A549 (cell line): ENCODE results near the gene LCNL1. TPM values are rescaled to one million over a fixed set of nuclear protein-coding genes. Genes with fewer than 3 reads are reported as not detected.

Source experiments
- ATAC-seq, 2 experiments: fragments of 200-7000 bp in 1 of 2; fragments of >200 bp in 1 of 2; cut with Nextera tagmentation in 1 of 2; cut with Tn5 transposase in 1 of 2; 3 replicates each; pipeline versions ENCODE4 v1.8.0 to v1.9.1; 2018 to 2020; ENCODE audit warnings: mild to moderate bottlenecking in 1 of 2, moderate library complexity in 1 of 2
- CTCF ChIA-PET: fragments of 300-600 bp; sonication (Branson Sonifier 250); formaldehyde crosslinking; extraction: SDS; loops from one replicate; lab custom pipeline; 2021; ENCODE audit warnings: antibody characterized with exemption, inconsistent platforms; lab: Yijun Ruan, JAX
- POLR2A ChIA-PET: fragments of 350-600 bp; formaldehyde crosslinking; extraction: SDS; loops from one replicate; lab custom pipeline; 2021; ENCODE audit warnings: antibody characterized with exemption, inconsistent platforms; lab: Yijun Ruan, JAX
- DNase-seq, 2 experiments: peaks; one replicate each; pipeline versions ENCODE4 v3.0.0 to v3.0.0-alpha.2; 2011 to 2016; ENCODE audit warnings: low read depth in 1 of 2, low spot score in 1 of 2
- FAIRE-seq: peaks from 2 replicates; lab custom pipeline; 2011; peaks lifted over from hg19 to GRCh38; lab: Jason Lieb, UNC
- H3K27ac ChIP-seq, 2 experiments: fragments of >200 bp; sonication (Bioruptor Twin); formaldehyde crosslinking; 3 replicates each; pipeline ENCODE4 v1.5.1; 2016 to 2017
- H3K4me1 ChIP-seq: fragments of >200 bp; sonication (Bioruptor Twin); formaldehyde crosslinking; 3 replicates; pipeline ENCODE4 v1.6.1; 2016
- H3K4me2 ChIP-seq: fragments of >200 bp; sonication (Bioruptor Twin); formaldehyde crosslinking; 3 replicates; pipeline ENCODE4 v1.6.1; 2016
- H3K4me3 ChIP-seq: fragments of >200 bp; sonication (Bioruptor Twin); formaldehyde crosslinking; 3 replicates; pipeline ENCODE4 v1.5.1; 2016
- H3K9me3 ChIP-seq: fragments of >200 bp; sonication (Bioruptor Twin); formaldehyde crosslinking; 3 replicates; pipeline ENCODE4 v1.6.1; 2016
- CTCF ChIP-seq: fragments of >200 bp; sonication (Bioruptor Twin); formaldehyde crosslinking; IDR thresholded peaks from 3 replicates; pipeline ENCODE4 v1.5.1; 2016
- FOSB ChIP-seq: fragments of 250-450 bp; sonication (Bioruptor Pico); IDR thresholded peaks from 2 replicates; pipeline ENCODE4 v1.5.0; 2020; ENCODE audit warnings: mild to moderate bottlenecking, moderate library complexity
- FOXS1 ChIP-seq: fragments of 250-450 bp; sonication (Bioruptor Pico); IDR thresholded peaks from 2 replicates; pipeline ENCODE4 v1.5.0; 2020; ENCODE audit warnings: mild to moderate bottlenecking, moderate library complexity
- GATA3 ChIP-seq: IDR thresholded peaks from 2 replicates; pipeline ENCODE4 v1.6.1; 2012; ENCODE audit warnings: borderline replicate concordance
- HES2 ChIP-seq: fragments of >200 bp; sonication (Bioruptor Twin); formaldehyde crosslinking; IDR thresholded peaks from 2 replicates; pipeline ENCODE4 v1.6.1; 2016
- HEYL ChIP-seq: fragments of 250-450 bp; sonication (Bioruptor Pico); IDR thresholded peaks from 2 replicates; pipeline ENCODE4 v1.8.0; 2021; ENCODE audit warnings: mild to moderate bottlenecking, moderate library complexity
- HOXA7 ChIP-seq: fragments of 250-450 bp; sonication (Bioruptor Pico); IDR thresholded peaks from 2 replicates; pipeline ENCODE4 v1.5.0; 2020; ENCODE audit warnings: mild to moderate bottlenecking, moderate library complexity
- JUNB ChIP-seq: fragments of >200 bp; sonication (Bioruptor Twin); formaldehyde crosslinking; IDR thresholded peaks from 2 replicates; pipeline ENCODE4 v1.6.1; 2016
- MAZ ChIP-seq: fragments of 150-350 bp; IDR thresholded peaks from 2 replicates; pipeline ENCODE4 v1.6.1; 2014; ENCODE audit warnings: antibody characterized with exemption, low read depth, low read length, borderline replicate concordance
- MYC ChIP-seq: IDR thresholded peaks from 2 replicates; pipeline ENCODE4 v1.6.1; 2012; ENCODE audit warnings: mild to moderate bottlenecking, inconsistent platforms, low read length, improper control_type of control experiment, borderline replicate concordance
- NFE2L2 ChIP-seq: fragments of 150-350 bp; conservative IDR thresholded peaks from 2 replicates; pipeline ENCODE4 v1.6.1; 2014; ENCODE audit warnings: low read length
- NR3C1 ChIP-seq: fragments of >200 bp; sonication (Bioruptor Twin); formaldehyde crosslinking; IDR thresholded peaks from 3 replicates; pipeline ENCODE4 v1.6.1; 2017
- PHF8 ChIP-seq: fragments of 200-600 bp; sonication (generic); IDR thresholded peaks from 2 replicates; pipeline ENCODE4 v1.6.1; 2016; ENCODE audit warnings: low read depth, mild to moderate bottlenecking, antibody characterized with exemption, moderate library complexity, borderline replicate concordance
- POLR2A ChIP-seq: IDR thresholded peaks from 2 replicates; pipeline ENCODE4 v1.6.1; 2012; ENCODE audit warnings: mild to moderate bottlenecking, low read length
- REST ChIP-seq: fragments of 200-600 bp; sonication (generic); IDR thresholded peaks from 2 replicates; pipeline ENCODE4 v1.6.1; 2016; ENCODE audit warnings: antibody characterized with exemption, mild to moderate bottlenecking, moderate library complexity
- SREBF2 ChIP-seq: fragments of 450-650 bp; IDR thresholded peaks from 2 replicates; pipeline ENCODE4 v1.6.1; 2014; ENCODE audit warnings: mild to moderate bottlenecking, moderate library complexity
- TP53 ChIP-seq: fragments of 250-450 bp; sonication (Bioruptor Pico); IDR thresholded peaks from 2 replicates; pipeline ENCODE4 v1.5.0; 2021; ENCODE audit warnings: mild to moderate bottlenecking, moderate library complexity
- USF2 ChIP-seq: fragments of 450-650 bp; IDR thresholded peaks from 2 replicates; pipeline ENCODE4 v1.6.1; 2014; ENCODE audit warnings: antibody characterized with exemption
- ZC3H11A ChIP-seq: fragments of 450-650 bp; IDR thresholded peaks from 2 replicates; pipeline ENCODE4 v1.6.1; 2014; ENCODE audit warnings: antibody characterized with exemption, mild to moderate bottlenecking
- ZNF302 ChIP-seq: fragments of 250-450 bp; sonication (Bioruptor Pico); IDR thresholded peaks from 2 replicates; pipeline ENCODE4 v1.9.0; 2021; ENCODE audit warnings: inconsistent platforms, mild to moderate bottlenecking, moderate library complexity
- ZSCAN20 ChIP-seq: fragments of 250-450 bp; sonication (Bioruptor Pico); IDR thresholded peaks from 2 replicates; pipeline ENCODE4 v1.8.0; 2022; ENCODE audit warnings: mild to moderate bottlenecking, moderate library complexity
- WGBS: methylation state at CpG from one replicate; pipeline ENCODE4 v1.1.6; 2017; ENCODE audit errors: missing lambda C conversion rate; 5-methylcytosine and 5-hydroxymethylcytosine counted together
- polyA plus RNA-seq, 4 experiments: library from polyadenylated mRNA; depleted of rRNA in 3 of 4; stranded (reverse); fragments of >200 nt; fragmentation: RNase III in 1 of 4; extraction: RNeasy Plus Mini Kit Qiagen cat#74134 plus additional on column Dnase treatment in 1 of 4; gene quantifications; 2 replicates in 3 of 4; 3 replicates in 1 of 4; pipeline ENCODE4 v1.2.3, GENCODE V29; 2011 to 2017

The LCNL1 gene
- polyA plus RNA-seq, 2 of the 4 experiments (the other 2 are of a cell fraction), result 0.08 to 0.19 TPM

- 68% methylated on average over 12 of the region's 14 CpGs for WGBS
- ChIA-PET CTCF (interaction anchor here (1.0 to 7.8 kb wide), 6 partner anchors 10 to 64 kb away, joined by 3 to 64 read pairs (median 5); partner anchors contain the start of genes C8G and FBXW5), POLR2A (interaction anchor here (0.9 kb wide), 1 partner anchor 20 kb away, joined by 3 read pairs; the partner anchor contains the start of gene PAXX)
- no peak for ATAC-seq
- no peak for DNase-seq
- Histone ChIP-seq H3K4me2 (no peak overlapping the region), H3K27ac (no peak overlapping the region), H3K4me3 (no peak overlapping the region), H3K4me1 (peaks cover 10% of the 10 kb centered on the region), H3K9me3 (no peaks in the 10 kb centered on the region)
- no peak for TF ChIP-seq MAZ
- TF ChIP-seq SREBF2, result no peak
- TF ChIP-seq PHF8, result no peak
- no peak for TF ChIP-seq GATA3
- no peak for TF ChIP-seq HEYL
- no peak for TF ChIP-seq FOSB (CRISPR knock-in tag)
- TF ChIP-seq POLR2A, result no peak
- TF ChIP-seq NR3C1, result no peak
- no peak for TF ChIP-seq HES2
- no peak for FAIRE-seq
Measured at GRCh38 chr9:136971746-136972145, 11.0 kb upstream of the LCNL1 start.

- TF ChIP-seq FOXS1 (CRISPR knock-in tag) (no peak), POLR2A (no peak)
- WGBS, result 61% methylated on average over 9 of the region's 11 CpGs
- CTCF ChIA-PET, result interaction anchor here (1.5 to 7.8 kb wide), 4 partner anchors 26 to 63 kb away, joined by 3 to 64 read pairs (median 10); partner anchors contain the start of genes C8G and FBXW5
- H3K9me3 ChIP-seq, result no peaks in the 10 kb centered on the region
- ATAC-seq (no peak), DNase-seq (no peak), FAIRE-seq (no peak)
- no peak overlapping the region for H3K27ac ChIP-seq
- H3K4me3 ChIP-seq, result no peak overlapping the region
- H3K4me2 ChIP-seq, result no peak overlapping the region
- peaks cover 10% of the 10 kb centered on the region for H3K4me1 ChIP-seq
- POLR2A ChIA-PET, result interaction anchor here (0.9 kb wide), 1 partner anchor 20 kb away, joined by 3 read pairs; the partner anchor contains the start of gene PAXX
Measured at GRCh38 chr9:136972335-136972734, 10.5 kb upstream of the LCNL1 start.

GRCh38 chr9:136972743-136973142 lies 10.1 kb upstream of the LCNL1 start:
- H3K4me2 ChIP-seq, result no peak overlapping the region
- DNase-seq (no peak), ATAC-seq (no peak), FAIRE-seq (no peak)
- no peak for TF ChIP-seq NFE2L2
- TF ChIP-seq CTCF, result no peak
- no peak for TF ChIP-seq HOXA7 (CRISPR knock-in tag)
- no peak for TF ChIP-seq MYC
- no peak for TF ChIP-seq MAZ
- TF ChIP-seq ZSCAN20, result no peak
- TF ChIP-seq REST, result no peak
- no peak for TF ChIP-seq NR3C1
- TF ChIP-seq ZNF302 (CRISPR knock-in tag), result no peak
- TF ChIP-seq POLR2A, result no peak
- no peak for TF ChIP-seq JUNB
- TF ChIP-seq TP53 (CRISPR knock-in tag), result no peak
- no peak for TF ChIP-seq ZC3H11A
- TF ChIP-seq HES2, result no peak
- no peak for TF ChIP-seq USF2
- ChIA-PET POLR2A (interaction anchor here (0.5 kb wide), 1 partner anchor 173 kb away, joined by 3 read pairs; no protein-coding TSS in a partner anchor), CTCF (interaction anchor here (0.9 to 7.8 kb wide), 6 partner anchors 8 to 63 kb away, joined by 4 to 64 read pairs (median 10); partner anchors contain the start of genes ABCA2, C8G and FBXW5)
- WGBS, result 52% methylated on average over 10 of the region's 13 CpGs
- no peaks in the 10 kb centered on the region for H3K9me3 ChIP-seq
- peaks cover 13% of the 10 kb centered on the region for H3K4me1 ChIP-seq
- H3K27ac ChIP-seq, result no peak overlapping the region
- no peak overlapping the region for H3K4me3 ChIP-seq
